SK-N-SH (cell line): Measurements from ENCODE around the gene PKN3. TPM values are rescaled to one million over a fixed set of nuclear protein-coding genes. Genes with fewer than 3 reads are reported as not detected.
A peak's percentile ranks its signal among the peaks of the same experiment; 100 is the strongest.
"Not testable (repeated sequence)": the region's sequence is repeated elsewhere in the genome, so short reads cannot be mapped to it uniquely, and the experiment has no call there.

Experiments
- CTCF ChIA-PET: fragments of 300-600, 350-600 bp; formaldehyde crosslinking; extraction: SDS; loops from one replicate; lab custom pipeline; 2021; lab: Yijun Ruan, JAX
- POLR2A ChIA-PET: fragments of 350-600 bp; sonication (Branson Sonifier 250); formaldehyde crosslinking; extraction: SDS; loops from one replicate; lab custom pipeline; 2020; ENCODE audit warnings: antibody characterized with exemption, inconsistent platforms; lab: Yijun Ruan, JAX
- DNase-seq: peaks from one replicate; pipeline ENCODE4 v3.0.0; 2012
- H2AFZ ChIP-seq: fragments of 200-600 bp; sonication (generic); 2 replicates; pipeline ENCODE4 v1.8.1; 2016; ENCODE audit warnings: antibody characterized with exemption, mild to moderate bottlenecking, low read depth
- H3F3A ChIP-seq: fragments of 200-600 bp; sonication (generic); replicated peaks from 2 replicates; pipeline ENCODE3; 2016; ENCODE audit warnings: antibody characterized with exemption, mild to moderate bottlenecking; ENCODE audit not compliant: insufficient read depth
- H3K27ac ChIP-seq, 2 experiments: fragments of 200-500 bp in 1 of 2; fragments of 200-600 bp in 1 of 2; sonication (Bioruptor generic) in 1 of 2; sonication (generic), shearing (Covaris generic) in 1 of 2; 2 replicates each; pipeline versions ENCODE4 v1.5.1 to v1.6.1; 2014 to 2016; ENCODE audit warnings: low read depth in 2 of 2, inconsistent platforms in 1 of 2, low read length in 1 of 2, mild to moderate bottlenecking in 1 of 2, mixed read lengths in 1 of 2
- H3K27me3 ChIP-seq: fragments of 200-600 bp; sonication (generic), shearing (Covaris generic); 2 replicates; pipeline ENCODE4 v1.6.1; 2016; ENCODE audit warnings: mixed run types; ENCODE audit not compliant: insufficient read depth
- H3K36me3 ChIP-seq, 2 experiments: fragments of 200-500 bp in 1 of 2; fragments of 200-600 bp in 1 of 2; sonication (Bioruptor generic) in 1 of 2; sonication (generic) in 1 of 2; replicated peaks in 1 of 2; 2 replicates each; pipeline versions ENCODE3 to v1.5.1; 2014 to 2016; ENCODE audit warnings: low read length in 1 of 2, mild to moderate bottlenecking in 1 of 2; ENCODE audit not compliant: insufficient read depth in 2 of 2, control insufficient read depth in 1 of 2
- H3K4me1 ChIP-seq, 2 experiments: fragments of 200-500 bp in 1 of 2; fragments of 200-600 bp in 1 of 2; sonication (Bioruptor generic) in 1 of 2; sonication (generic), shearing (Covaris generic) in 1 of 2; 2 replicates each; pipeline versions ENCODE4 v1.5.1 to v1.6.1; 2014 to 2016; ENCODE audit warnings: low read depth in 1 of 2, low read length in 1 of 2, mixed run types in 1 of 2; ENCODE audit not compliant: insufficient read depth in 2 of 2, control insufficient read depth in 1 of 2
- H3K4me2 ChIP-seq: fragments of 200-600 bp; sonication (generic), shearing (Covaris generic); 2 replicates; pipeline ENCODE4 v1.6.1; 2017; ENCODE audit warnings: mixed run types
- H3K4me3 ChIP-seq, 2 experiments: fragments of 200-500 bp in 1 of 2; fragments of 200-600 bp in 1 of 2; sonication (Bioruptor generic) in 1 of 2; sonication (generic), shearing (Covaris generic) in 1 of 2; 2 replicates each; pipeline versions ENCODE4 v1.5.1 to v1.8.1; 2014 to 2016; ENCODE audit warnings: low read depth in 2 of 2, inconsistent platforms in 1 of 2, low read length in 1 of 2, mild to moderate bottlenecking in 1 of 2, mixed read lengths in 1 of 2, moderate library complexity in 1 of 2
- H3K79me2 ChIP-seq: fragments of 200-600 bp; sonication (generic); 2 replicates; pipeline ENCODE4 v1.8.1; 2017; ENCODE audit warnings: mild to moderate bottlenecking; ENCODE audit not compliant: insufficient read depth
- H3K9ac ChIP-seq: fragments of 200-600 bp; sonication (generic); 2 replicates; pipeline ENCODE4 v1.6.1; 2017; ENCODE audit warnings: mixed run types
- H3K9me2 ChIP-seq: fragments of 200-600 bp; sonication (generic); 2 replicates; pipeline ENCODE4 v1.6.1; 2017; ENCODE audit warnings: mixed run types
- H3K9me3 ChIP-seq: fragments of 200-600 bp; sonication (generic); 2 replicates; pipeline ENCODE4 v1.6.1; 2017; ENCODE audit warnings: mixed run types, mild to moderate bottlenecking, moderate library complexity
- H4K20me1 ChIP-seq: fragments of 200-600 bp; sonication (generic); 2 replicates; pipeline ENCODE4 v1.6.1; 2017; ENCODE audit warnings: mild to moderate bottlenecking, mixed run types; ENCODE audit not compliant: insufficient read depth
- ELF1 ChIP-seq: IDR thresholded peaks from 2 replicates; pipeline ENCODE4 v1.4.0; 2012
- EP300 ChIP-seq, 2 experiments: IDR thresholded peaks; 2 replicates each; pipeline versions ENCODE4 v1.4.0 to v1.6.1; 2012; ENCODE audit warnings: borderline replicate concordance in 1 of 2, low read depth in 1 of 2, low read length in 1 of 2
- EZH2phosphoT487 ChIP-seq: fragments of 200-600 bp; sonication (generic); IDR thresholded peaks from 2 replicates; pipeline ENCODE4 v1.6.1; 2017; ENCODE audit warnings: low read depth, mixed run types, mild to moderate bottlenecking, antibody characterized with exemption, moderate library complexity, borderline replicate concordance
- FOSL2 ChIP-seq: IDR thresholded peaks from 2 replicates; pipeline ENCODE4 v1.4.0; 2012; ENCODE audit warnings: low read depth, mild to moderate bottlenecking, moderate library complexity, borderline replicate concordance
- FOXM1 ChIP-seq: IDR thresholded peaks from 2 replicates; pipeline ENCODE4 v1.4.0; 2012; ENCODE audit warnings: low read depth, mild to moderate bottlenecking
- JUND ChIP-seq: IDR thresholded peaks from 2 replicates; pipeline ENCODE4 v1.4.0; 2012
- MXI1 ChIP-seq: IDR thresholded peaks from 2 replicates; pipeline ENCODE4 v1.6.1; 2012; ENCODE audit warnings: mild to moderate bottlenecking, low read depth, low read length, improper control_type of control experiment
- NFIC ChIP-seq: IDR thresholded peaks from 2 replicates; pipeline ENCODE4 v1.4.0; 2012; ENCODE audit warnings: borderline replicate concordance
- NRF1 ChIP-seq: IDR thresholded peaks from 2 replicates; pipeline ENCODE4 v1.6.1; 2012; ENCODE audit warnings: low read depth, mild to moderate bottlenecking, low read length
- PBX3 ChIP-seq: IDR thresholded peaks from 2 replicates; pipeline ENCODE4; 2012
- TAF1 ChIP-seq: IDR thresholded peaks from 2 replicates; pipeline ENCODE4 v1.6.1; 2012; ENCODE audit warnings: low read depth, mild to moderate bottlenecking, low read length, moderate library complexity, borderline replicate concordance
- TEAD4 ChIP-seq: IDR thresholded peaks from 2 replicates; pipeline ENCODE4 v1.4.0; 2012; ENCODE audit warnings: mild to moderate bottlenecking, borderline replicate concordance; ENCODE audit not compliant: insufficient read depth
- YY1 ChIP-seq: IDR thresholded peaks from 2 replicates; pipeline ENCODE4 v1.4.0; 2012; ENCODE audit warnings: low read depth, mild to moderate bottlenecking
- WGBS: methylation state at CpG from one replicate; pipeline ENCODE4 v1.1.6; 2017; ENCODE audit warnings: low lambda C conversion rate; 5-methylcytosine and 5-hydroxymethylcytosine counted together
- polyA plus RNA-seq, 3 experiments: library from polyadenylated mRNA; depleted of rRNA; stranded (reverse); fragments of >200 nt; gene quantifications; 2 replicates each; pipeline ENCODE4 v1.2.3, GENCODE V29; 2012
- TF ChIP-seq, protein P1 (sequence below): fragments of 150-350 bp; IDR thresholded peaks from 2 replicates; pipeline ENCODE4 v1.6.1; 2017; ENCODE audit warnings: antibody characterized with exemption, low read length, low read depth, borderline replicate concordance

PKN3 gene
- polyA plus RNA-seq, 1 of the 3 experiments (the other 2 are of a cell fraction) = 7.8 TPM

GRCh38 chr9:128657796-128658195, 44.5 kb upstream of the PKN3 start:
- no peak for DNase-seq
- no peak overlapping the region for H3K27ac ChIP-seq
- H3F3A ChIP-seq = peaks cover 10% of the 10 kb centered on the region
- H3K9ac ChIP-seq = no peak overlapping the region
- H3K27me3 ChIP-seq = no peaks in the 10 kb centered on the region
- TF ChIP-seq FOSL2 (no peak), FOXM1 (no peak), EZH2phosphoT487 (no peak), PBX3 (no peak), NRF1 (no peak), TAF1 (no peak), YY1 (no peak), NFIC (no peak), TEAD4 (no peak), JUND (no peak), MXI1 (no peak), EP300 (IDR thresholded peaks at IDR 0.05; ENCODE audit: borderline replicate concordance in 1 of 2, low read depth in 1 of 2, low read length in 1 of 2) (no peak), ELF1 (no peak)
- TF ChIP-seq, protein P1, sequence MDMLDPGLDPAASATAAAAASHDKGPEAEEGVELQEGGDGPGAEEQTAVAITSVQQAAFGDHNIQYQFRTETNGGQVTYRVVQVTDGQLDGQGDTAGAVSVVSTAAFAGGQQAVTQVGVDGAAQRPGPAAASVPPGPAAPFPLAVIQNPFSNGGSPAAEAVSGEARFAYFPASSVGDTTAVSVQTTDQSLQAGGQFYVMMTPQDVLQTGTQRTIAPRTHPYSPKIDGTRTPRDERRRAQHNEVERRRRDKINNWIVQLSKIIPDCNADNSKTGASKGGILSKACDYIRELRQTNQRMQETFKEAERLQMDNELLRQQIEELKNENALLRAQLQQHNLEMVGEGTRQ = no peak
- peak overlapping the region; percentile 96; the same call in 1 of the 2 replicates for H2AFZ ChIP-seq
- H3K4me1 ChIP-seq = no peaks in the 10 kb centered on the region
- peaks cover 31% of the 10 kb centered on the region for H3K79me2 ChIP-seq
- H3K9me3 ChIP-seq = no peaks in the 10 kb centered on the region
- no peak overlapping the region for H3K4me3 ChIP-seq
- no peak overlapping the region for H3K4me2 ChIP-seq
- H3K9me2 ChIP-seq = no peaks in the 10 kb centered on the region
- H3K36me3 ChIP-seq = no peaks in the 10 kb centered on the region
- H4K20me1 ChIP-seq = no peaks in the 10 kb centered on the region
- WGBS = 92% methylated on average over 3 of the region's 3 CpGs
- ChIA-PET CTCF (interaction anchor here (1.6 kb wide), 1 partner anchor 44 kb away, joined by 7 read pairs; the partner anchor contains the start of gene PKN3), POLR2A (interaction anchor here (1.1 kb wide), 1 partner anchor 160 kb away, joined by 3 read pairs; no protein-coding TSS in a partner anchor)

GRCh38 chr9:128666481-128666941, 35.8 kb upstream of the PKN3 start:
- H3K9ac ChIP-seq, H2AFZ ChIP-seq, DNase-seq, H3K4me2 ChIP-seq, H3K27ac ChIP-seq, H3K36me3 ChIP-seq, H3K4me3 ChIP-seq, H3F3A ChIP-seq, CTCF ChIA-PET, H3K79me2 ChIP-seq, H3K9me3 ChIP-seq, H3K4me1 ChIP-seq, POLR2A ChIA-PET, H3K9me2 ChIP-seq, H4K20me1 ChIP-seq, H3K27me3 ChIP-seq: not testable (repeated sequence)
- WGBS = 85% methylated on average over 8 of the region's 8 CpGs
- TF ChIP-seq FOSL2 = peak; percentile 32; the same call in 1 of the 2 replicates
